Panc1 (cell line): Measurements from ENCODE around the gene HIGD1C. TPM values are rescaled to one million over a fixed set of nuclear protein-coding genes. Genes with fewer than 3 reads are reported as not detected.

ENCODE experiments used
- ATAC-seq: fragments of 200-7000 bp; cut with Tn5 transposase; 2 replicates; pipeline ENCODE4 v1.9.1; 2020; ENCODE audit warnings: mild to moderate bottlenecking, moderate library complexity
- BruUV-seq: library from RNA; stranded (reverse); fragments of 400-500 nt; replicated peaks from 2 replicates; lab custom pipeline; 2021; lab: Mats Ljungman, UMichigan
- CTCF ChIA-PET: fragments of 300-600 bp; sonication (Branson Sonifier 250); formaldehyde crosslinking; loops from one replicate; lab custom pipeline; 2022; ENCODE audit warnings: antibody characterized with exemption; lab: Charles Lee
- POLR2A ChIA-PET: fragments of 300-600 bp; sonication (Branson Sonifier 250); formaldehyde crosslinking; loops from one replicate; lab custom pipeline; 2022; ENCODE audit warnings: antibody characterized with exemption; lab: Charles Lee
- DNase-seq: peaks from one replicate; pipeline ENCODE4 v3.0.0-alpha.2; 2010; ENCODE audit warnings: low read depth, low spot score
- H3K27ac ChIP-seq: 2 replicates; pipeline ENCODE4 v1.5.1; 2011; ENCODE audit warnings: mild to moderate bottlenecking, low read length, inconsistent platforms
- H3K27me3 ChIP-seq: fragments of 200-500 bp; sonication (Bioruptor generic); 2 replicates; pipeline ENCODE4 v1.6.0; 2014; ENCODE audit warnings: low read length, inconsistent platforms; ENCODE audit not compliant: control insufficient read depth, insufficient read depth
- H3K36me3 ChIP-seq: fragments of 200-500 bp; sonication (Bioruptor generic); 2 replicates; pipeline ENCODE4 v1.5.1; 2014; ENCODE audit warnings: inconsistent platforms, mild to moderate bottlenecking, low read length, moderate library complexity; ENCODE audit not compliant: control insufficient read depth, insufficient read depth
- H3K4me1 ChIP-seq: 2 replicates; pipeline ENCODE4 v1.5.1; 2011; ENCODE audit warnings: inconsistent platforms, mild to moderate bottlenecking, low read length, moderate library complexity; ENCODE audit not compliant: control insufficient read depth, insufficient read depth
- H3K4me3 ChIP-seq, 2 experiments: 2 replicates each; pipeline ENCODE4 v1.5.1; 2011 to 2012; ENCODE audit warnings: low read depth in 2 of 2, low read length in 2 of 2, mild to moderate bottlenecking in 2 of 2, inconsistent platforms in 1 of 2, moderate library complexity in 1 of 2
- H3K9me3 ChIP-seq: fragments of 200-500 bp; sonication (Bioruptor generic); 2 replicates; pipeline ENCODE4 v1.5.1; 2014; ENCODE audit warnings: low read depth, mild to moderate bottlenecking, inconsistent platforms, low read length, moderate library complexity; ENCODE audit not compliant: control insufficient read depth, insufficient read depth
- POLR2AphosphoS5 ChIP-seq: IDR thresholded peaks from 2 replicates; pipeline ENCODE4 v1.6.1; 2012; ENCODE audit warnings: mild to moderate bottlenecking, low read depth, low read length, moderate library complexity
- REST ChIP-seq, 2 experiments: IDR thresholded peaks; 2 replicates each; pipeline ENCODE4 v1.6.1; 2011 to 2012; ENCODE audit warnings: low read depth in 2 of 2, control low read depth in 1 of 2, low read length in 1 of 2, mild to moderate bottlenecking in 1 of 2, moderate library complexity in 1 of 2; ENCODE audit not compliant: insufficient read depth in 1 of 2
- SIN3A ChIP-seq: IDR thresholded peaks from 2 replicates; pipeline ENCODE4 v1.6.1; 2012; ENCODE audit warnings: low read depth, mild to moderate bottlenecking, low read length, moderate library complexity, borderline replicate concordance; ENCODE audit not compliant: insufficient read depth
- TCF7L2 ChIP-seq: IDR thresholded peaks from 2 replicates; pipeline ENCODE4 v1.6.1; 2011; ENCODE audit warnings: mild to moderate bottlenecking, low read depth, low read length, inconsistent platforms
- in situ Hi-C: cut with HindIII; loops from 2 replicates; pipeline ENCODE4 v1.10.0; 2016; ENCODE audit warnings: low sequenced_read_pairs, low pct_unique_long_range_greater_than_20kb
- intact Hi-C: fragments of 100-400 bp; cut with micrococcal nuclease; formaldehyde crosslinking; loops from one replicate; pipeline ENCODE4 v1.10.0; 2022; ENCODE audit not compliant: unreplicated experiment
- total RNA-seq: library from RNA; stranded (reverse); gene quantifications from one replicate; pipeline ENCODE4 v1.2.1, GENCODE V29; 2021; ENCODE audit not compliant: unreplicated experiment
- TF ChIP-seq, protein P1 (sequence below): fragments of 450-650 bp; IDR thresholded peaks from 2 replicates; pipeline ENCODE4 v1.5.1; 2017; ENCODE audit warnings: mild to moderate bottlenecking

The HIGD1C gene
- total RNA-seq, 1 experiment from 2014 or later = not detected

GRCh38 chr12:50955697-50956096, 3.4 kb downstream of the HIGD1C start:
- CTCF ChIA-PET = no interaction called here
- no peaks in the 10 kb centered on the region for H3K4me1 ChIP-seq
- no peaks in the 10 kb centered on the region for H3K27me3 ChIP-seq
- ATAC-seq (no peak), DNase-seq (no peak)
- intact Hi-C loops (no loop called here), in situ Hi-C loops (no loop called here)
- H3K27ac ChIP-seq = no peak overlapping the region
- H3K36me3 ChIP-seq = no peaks in the 10 kb centered on the region
- BruUV-seq = no TSS peak
- no peak overlapping the region for H3K4me3 ChIP-seq
- no peak for TF ChIP-seq POLR2AphosphoS5
- TF ChIP-seq, protein P1, sequence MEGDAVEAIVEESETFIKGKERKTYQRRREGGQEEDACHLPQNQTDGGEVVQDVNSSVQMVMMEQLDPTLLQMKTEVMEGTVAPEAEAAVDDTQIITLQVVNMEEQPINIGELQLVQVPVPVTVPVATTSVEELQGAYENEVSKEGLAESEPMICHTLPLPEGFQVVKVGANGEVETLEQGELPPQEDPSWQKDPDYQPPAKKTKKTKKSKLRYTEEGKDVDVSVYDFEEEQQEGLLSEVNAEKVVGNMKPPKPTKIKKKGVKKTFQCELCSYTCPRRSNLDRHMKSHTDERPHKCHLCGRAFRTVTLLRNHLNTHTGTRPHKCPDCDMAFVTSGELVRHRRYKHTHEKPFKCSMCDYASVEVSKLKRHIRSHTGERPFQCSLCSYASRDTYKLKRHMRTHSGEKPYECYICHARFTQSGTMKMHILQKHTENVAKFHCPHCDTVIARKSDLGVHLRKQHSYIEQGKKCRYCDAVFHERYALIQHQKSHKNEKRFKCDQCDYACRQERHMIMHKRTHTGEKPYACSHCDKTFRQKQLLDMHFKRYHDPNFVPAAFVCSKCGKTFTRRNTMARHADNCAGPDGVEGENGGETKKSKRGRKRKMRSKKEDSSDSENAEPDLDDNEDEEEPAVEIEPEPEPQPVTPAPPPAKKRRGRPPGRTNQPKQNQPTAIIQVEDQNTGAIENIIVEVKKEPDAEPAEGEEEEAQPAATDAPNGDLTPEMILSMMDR = no peak
- no peak for TF ChIP-seq TCF7L2
- no peak for TF ChIP-seq REST (IDR thresholded peaks at IDR 0.05; ENCODE audit: insufficient read depth in 1 of 2, low read depth in 2 of 2, low read length in 1 of 2)
- no peak for TF ChIP-seq SIN3A
- no peaks in the 10 kb centered on the region for H3K9me3 ChIP-seq
- POLR2A ChIA-PET = no interaction called here

DNA sequence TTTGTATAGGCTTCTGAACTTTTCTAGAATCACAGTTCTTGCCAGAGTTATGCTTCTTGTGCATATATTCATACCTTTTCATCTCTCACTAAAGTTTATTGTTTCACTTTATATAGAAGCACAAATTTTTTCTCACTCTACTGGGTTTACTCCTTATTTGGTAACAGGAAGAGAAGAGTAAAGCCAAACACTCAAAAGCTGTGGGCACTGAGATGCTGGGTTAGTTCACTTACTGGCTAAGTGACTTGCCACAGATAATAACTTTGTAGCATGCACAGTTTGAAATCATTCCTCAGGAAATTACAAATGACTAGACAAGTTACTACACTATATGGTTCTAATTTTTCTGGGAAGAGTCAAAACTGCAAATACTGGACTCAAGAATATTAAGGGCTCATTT, 7.8 kb downstream of the HIGD1C start:
- Histone ChIP-seq H3K27me3 (no peaks in the 10 kb centered on the region), H3K4me3 (no peak overlapping the region), H3K9me3 (no peaks in the 10 kb centered on the region), H3K4me1 (no peaks in the 10 kb centered on the region), H3K36me3 (no peaks in the 10 kb centered on the region), H3K27ac (no peak overlapping the region)
- no peak for ATAC-seq
- no peak for TF ChIP-seq POLR2AphosphoS5
- TF ChIP-seq TCF7L2 = no peak
- TF ChIP-seq REST (IDR thresholded peaks at IDR 0.05; ENCODE audit: insufficient read depth in 1 of 2, low read depth in 2 of 2, low read length in 1 of 2) = no peak
- TF ChIP-seq SIN3A = no peak
- TF ChIP-seq, protein P1 = no peak
- no TSS peak for BruUV-seq
- ChIA-PET CTCF (no interaction called here), POLR2A (no interaction called here)
- intact Hi-C loops (no loop called here), in situ Hi-C loops (no loop called here)
- no peak for DNase-seq
